Peyer's patch (tissue), 4 donors: ENCODE data around the gene SH3TC2.

Experiments
- POLR2A ChIP-seq, 2 donors: fragments of 450-650 bp; IDR thresholded peaks; one replicate each; pipeline ENCODE4 v1.5.1; 2017; ENCODE audit warnings: antibody characterized with exemption in 2 of 2, mild to moderate bottlenecking in 2 of 2, moderate library complexity in 2 of 2
- TF ChIP-seq, protein P1 (sequence below), 6 experiments: fragments of 450-650 bp in 4 of 6; fragments of 200-600 bp in 2 of 6; sonication (generic) in 1 of 6; IDR thresholded peaks; one replicate each; pipeline ENCODE4 v1.5.1; 2017 to 2019; ENCODE audit warnings: antibody characterized with exemption in 6 of 6, mild to moderate bottlenecking in 3 of 6, moderate library complexity in 1 of 6

DNA sequence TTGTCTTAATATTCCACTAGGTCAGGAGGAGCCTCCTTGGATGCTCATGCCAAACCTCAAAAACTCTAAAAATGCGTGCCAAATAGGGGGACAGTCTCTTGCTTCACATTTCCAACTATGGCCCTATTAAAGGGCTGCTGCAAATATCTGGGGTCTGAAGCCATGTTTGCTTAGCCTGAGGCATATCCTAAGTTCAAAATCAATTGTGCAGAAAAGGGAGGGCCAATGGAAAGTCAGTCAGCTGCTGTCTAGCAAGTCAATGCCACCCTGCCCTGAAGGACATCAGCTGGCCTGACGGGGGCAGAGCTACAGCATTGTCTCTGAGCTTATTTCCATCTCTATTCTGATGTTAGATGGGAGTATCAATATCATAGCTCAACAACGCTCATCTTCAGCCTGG is 93.6 kb downstream of the SH3TC2 start:
- TF ChIP-seq, protein P1, sequence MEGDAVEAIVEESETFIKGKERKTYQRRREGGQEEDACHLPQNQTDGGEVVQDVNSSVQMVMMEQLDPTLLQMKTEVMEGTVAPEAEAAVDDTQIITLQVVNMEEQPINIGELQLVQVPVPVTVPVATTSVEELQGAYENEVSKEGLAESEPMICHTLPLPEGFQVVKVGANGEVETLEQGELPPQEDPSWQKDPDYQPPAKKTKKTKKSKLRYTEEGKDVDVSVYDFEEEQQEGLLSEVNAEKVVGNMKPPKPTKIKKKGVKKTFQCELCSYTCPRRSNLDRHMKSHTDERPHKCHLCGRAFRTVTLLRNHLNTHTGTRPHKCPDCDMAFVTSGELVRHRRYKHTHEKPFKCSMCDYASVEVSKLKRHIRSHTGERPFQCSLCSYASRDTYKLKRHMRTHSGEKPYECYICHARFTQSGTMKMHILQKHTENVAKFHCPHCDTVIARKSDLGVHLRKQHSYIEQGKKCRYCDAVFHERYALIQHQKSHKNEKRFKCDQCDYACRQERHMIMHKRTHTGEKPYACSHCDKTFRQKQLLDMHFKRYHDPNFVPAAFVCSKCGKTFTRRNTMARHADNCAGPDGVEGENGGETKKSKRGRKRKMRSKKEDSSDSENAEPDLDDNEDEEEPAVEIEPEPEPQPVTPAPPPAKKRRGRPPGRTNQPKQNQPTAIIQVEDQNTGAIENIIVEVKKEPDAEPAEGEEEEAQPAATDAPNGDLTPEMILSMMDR (IDR thresholded peaks at IDR 0.05), result no peak
- TF ChIP-seq POLR2A (IDR thresholded peaks at IDR 0.05), result no peak
